ENCODE data around the gene MBP. TPM values are rescaled to one million over a fixed set of nuclear protein-coding genes. Genes with fewer than 3 reads are reported as not detected.

MBP gene
- total and polyA plus RNA-seq, 10 of the 15 experiments (the other 5 are each of a cell fraction or from before 2014, with no cell fraction given), result 12.2 to 67.8 (median 42.1) TPM

GRCh38 chr18:77168811-77169311 lies 36.3 kb upstream of the MBP start:
- TF ChIP-seq ZBTB4 (CRISPR knock-in tag; IDR thresholded peaks at IDR 0.05), result no peak
- no peak for TF ChIP-seq EED (IDR thresholded peaks at IDR 0.05; ENCODE audit: low read depth)
- no peak for TF ChIP-seq SUZ12 (IDR thresholded peaks at IDR 0.05; ENCODE audit: unreplicated experiment)
- TF ChIP-seq NFYA (IDR thresholded peaks at IDR 0.05; ENCODE audit: borderline replicate concordance, low read depth, low read length), result no peak
- no peak for TF ChIP-seq ZNF592 (IDR thresholded peaks at IDR 0.05)
- TF ChIP-seq SIN3A (IDR thresholded peaks at IDR 0.05; ENCODE audit: low read depth, low read length), result no peak
- TF ChIP-seq RCOR1 (conservative IDR thresholded peaks at IDR 0.05; ENCODE audit: low read depth, low read length), result no peak
- no peak for TF ChIP-seq NR2C2 (IDR thresholded peaks at IDR 0.05; ENCODE audit: borderline replicate concordance, control insufficient read depth, insufficient read length, low read depth)
- TF ChIP-seq E4F1 (IDR thresholded peaks at IDR 0.05; ENCODE audit: borderline replicate concordance, partially characterized antibody), result no peak
- no peak for TF ChIP-seq SMAD5 (IDR thresholded peaks at IDR 0.05; ENCODE audit: low read depth)
- no peak for TF ChIP-seq PBX3 (IDR thresholded peaks at IDR 0.05; ENCODE audit: insufficient replicate concordance, low read depth, low read length)
- FAIRE-seq (no peak), DNase-seq (ENCODE audit: low read depth, low spot score) (no peak), ATAC-seq (no peak)
- intact Hi-C loops (cut with micrococcal nuclease; ENCODE audit: unreplicated experiment), result no loop called here
- Histone ChIP-seq H3K79me2 (ENCODE audit: control insufficient read depth, insufficient read depth, low read length) (no peaks in the 10 kb centered on the region), H3K27me3 (replicated peaks in 1 of 2; ENCODE audit: control insufficient read depth in 2 of 2, insufficient read depth in 2 of 2, low read length in 1 of 2) (no peaks in the 10 kb centered on the region), H3K4me2 (ENCODE audit: control insufficient read depth, insufficient read depth) (no peak overlapping the region), H3K27ac (ENCODE audit: control insufficient read depth, insufficient read depth) (no peak overlapping the region), H3K4me1 (ENCODE audit: control insufficient read depth, insufficient read depth, low read length) (no peaks in the 10 kb centered on the region), H3K9ac (ENCODE audit: control insufficient read depth, insufficient read depth, low read length) (no peak overlapping the region), H3K36me3 (ENCODE audit: control insufficient read depth in 2 of 2, insufficient read depth in 2 of 2, low read length in 1 of 2) (no peaks in the 10 kb centered on the region), H3K9me3 (replicated peaks; ENCODE audit: control insufficient read depth, insufficient read depth, low read length) (no peaks in the 10 kb centered on the region), H3K4me3 (no peak overlapping the region), H4K20me1 (ENCODE audit: control insufficient read depth, insufficient read depth) (no peaks in the 10 kb centered on the region), H2AFZ (ENCODE audit: control insufficient read depth, low read depth, low read length) (no peak overlapping the region)
- ChIA-PET CTCF (no interaction called here), SMC1A (ENCODE audit: uncharacterized antibody, unreplicated experiment) (interaction anchor here (1.2 kb wide), 1 partner anchor 9 kb away, joined by 4 read pairs; no protein-coding TSS in a partner anchor), RAD21 (ENCODE audit: unreplicated experiment) (no interaction called here), POLR2A (no interaction called here)
- no TSS peak for BruUV-seq (replicated peaks)
- in situ Hi-C loops (cut with MboI), result no loop called here
- 66% methylated on average over 15 of the region's 15 CpGs for WGBS (ENCODE audit: insufficient coverage, insufficient replicate concordance, low lambda C conversion rate, missing lambda C conversion rate)

Measured in GM12878 (cell line).